ENCODE results near the gene TGFB3.

- TF ChIP-seq CTCF (IDR thresholded peaks at IDR 0.05) (no peak), POLR2A (IDR thresholded peaks at IDR 0.05) (no peak)
These were observed 4.8 kb downstream of the TGFB3 start for GRCh38 chr14:75976826-75977581.
